Endodermal cell (in vitro differentiated cells): ENCODE results near the gene KCNIP4. TPM values are rescaled to one million over a fixed set of nuclear protein-coding genes. Genes with fewer than 3 reads are reported as not detected.

Source experiments
- DNase-seq: peaks from one replicate; pipeline ENCODE4 v3.0.0-alpha.2; 2017
- H3K27ac ChIP-seq: 2 replicates; pipeline ENCODE4 v1.5.1; 2013; ENCODE audit warnings: mild to moderate bottlenecking, low read depth, low read length, moderate library complexity
- H3K27me3 ChIP-seq: 2 replicates; pipeline ENCODE4 v1.6.1; 2013; ENCODE audit warnings: mild to moderate bottlenecking, low read length, moderate library complexity; ENCODE audit not compliant: insufficient read depth, control insufficient read depth, poor library complexity, severe bottlenecking
- H3K36me3 ChIP-seq: 2 replicates; pipeline ENCODE4 v1.7.0; 2013; ENCODE audit warnings: mild to moderate bottlenecking, low read length, moderate library complexity; ENCODE audit not compliant: control insufficient read depth, insufficient read depth
- H3K4me1 ChIP-seq: one replicate; pipeline ENCODE4 v1.7.0; 2013; ENCODE audit warnings: low read length; ENCODE audit not compliant: control insufficient read depth, insufficient read depth
- H3K4me3 ChIP-seq: 2 replicates; pipeline ENCODE4 v1.5.1; 2013; ENCODE audit warnings: mild to moderate bottlenecking, low read length, moderate library complexity
- H3K9ac ChIP-seq: 2 replicates; pipeline ENCODE4 v1.6.1; 2013; ENCODE audit warnings: mild to moderate bottlenecking, low read length, moderate library complexity; ENCODE audit not compliant: poor library complexity, severe bottlenecking; ENCODE audit errors: extremely low read depth
- H3K9me3 ChIP-seq: 2 replicates; pipeline ENCODE4 v1.6.1; 2013; ENCODE audit warnings: mild to moderate bottlenecking, low read length, moderate library complexity; ENCODE audit not compliant: control insufficient read depth
- H3K27ac Mint-ChIP-seq: 2 replicates; pipeline ENCODE4 v1.8.0; 2020; ENCODE audit warnings: mixed read lengths
- H3K27me3 Mint-ChIP-seq: 2 replicates; pipeline ENCODE4 v1.8.0; 2021; ENCODE audit warnings: mild to moderate bottlenecking, mixed read lengths; ENCODE audit not compliant: insufficient read depth
- H3K36me3 Mint-ChIP-seq: 2 replicates; pipeline ENCODE4 v1.8.0; 2020; ENCODE audit warnings: low read depth, mixed read lengths
- H3K4me1 Mint-ChIP-seq: 2 replicates; pipeline ENCODE4 v1.8.0; 2020; ENCODE audit warnings: mixed read lengths
- H3K4me3 Mint-ChIP-seq: 2 replicates; pipeline ENCODE4 v1.8.0; 2020; ENCODE audit warnings: mild to moderate bottlenecking, moderate library complexity, mixed read lengths
- H3K9me3 Mint-ChIP-seq: 2 replicates; pipeline ENCODE4 v1.8.0; 2020; ENCODE audit warnings: mild to moderate bottlenecking, mixed read lengths
- CTCF ChIP-seq: fragments of 200-600 bp; sonication (generic); conservative IDR thresholded peaks from 2 replicates; pipeline ENCODE4 v1.5.0; 2021; ENCODE audit warnings: antibody characterized with exemption, mild to moderate bottlenecking
- WGBS, 2 experiments: methylation state at CpG; one replicate each; pipeline versions ENCODE4 v1.1.5 to v1.1.7; 2013; ENCODE audit warnings: missing lambda C conversion rate in 2 of 2, mixed read lengths in 1 of 2; ENCODE audit not compliant: insufficient coverage in 1 of 2, insufficient read length in 1 of 2; 5-methylcytosine and 5-hydroxymethylcytosine counted together
- total RNA-seq, 2 donors: library from RNA; stranded (reverse); fragmentation: NEBNext Ultra II Directional in 1 of 2; extraction: Animal tissue kit (Norgen Biotek cat#: 25700) in 1 of 2; gene quantifications; 2 replicates in 1 of 2; 3 replicates in 1 of 2; pipeline ENCODE4 v1.2.1, GENCODE V29; 2021

Gene KCNIP4
- total RNA-seq, 2 donors from 2014 or later: not detected

- Histone ChIP-seq H3K27me3 (no peaks in the 10 kb centered on the region), H3K27ac (no peak overlapping the region), H3K36me3 (no peaks in the 10 kb centered on the region), H3K4me1 (no peaks in the 10 kb centered on the region), H3K4me3 (no peak overlapping the region), H3K9me3 (no peaks in the 10 kb centered on the region), H3K9ac (no peak overlapping the region)
- Mint-ChIP-seq H3K27ac (no peak overlapping the region), H3K27me3 (no peaks in the 10 kb centered on the region), H3K36me3 (no peaks in the 10 kb centered on the region), H3K4me3 (no peak overlapping the region), H3K4me1 (no peaks in the 10 kb centered on the region), H3K9me3 (no peaks in the 10 kb centered on the region)
- TF ChIP-seq CTCF: no peak
- DNase-seq: no peak
- 83% methylated on average over 1 of the region's 1 CpG; no CpG with 5 or more reads in 1 of the 2 experiments for WGBS, 2 experiments
These were observed 27.6 kb upstream of the KCNIP4 start for GRCh38 chr4:21976166-21976565.

- Mint-ChIP-seq H3K4me3 (no peak overlapping the region), H3K9me3 (no peaks in the 10 kb centered on the region), H3K36me3 (no peaks in the 10 kb centered on the region), H3K27ac (no peak overlapping the region), H3K27me3 (no peaks in the 10 kb centered on the region), H3K4me1 (no peaks in the 10 kb centered on the region)
- H3K9me3 ChIP-seq: no peaks in the 10 kb centered on the region
- TF ChIP-seq CTCF: no peak
- H3K27ac ChIP-seq: no peak overlapping the region
- H3K4me3 ChIP-seq: no peak overlapping the region
- WGBS, 2 experiments: 47 to 74% methylated on average over 2 to 3 of the region's 3 CpGs
- H3K27me3 ChIP-seq: no peaks in the 10 kb centered on the region
- DNase-seq: no peak
- H3K4me1 ChIP-seq: no peaks in the 10 kb centered on the region
- H3K9ac ChIP-seq: no peak overlapping the region
- no peaks in the 10 kb centered on the region for H3K36me3 ChIP-seq
These were observed 25.3 kb upstream of the KCNIP4 start for GRCh38 chr4:21973850-21974249.

- Histone ChIP-seq H3K27me3 (no peaks in the 10 kb centered on the region), H3K4me3 (no peak overlapping the region), H3K36me3 (no peaks in the 10 kb centered on the region), H3K27ac (no peak overlapping the region), H3K9ac (no peak overlapping the region), H3K4me1 (no peaks in the 10 kb centered on the region), H3K9me3 (no peaks in the 10 kb centered on the region)
- TF ChIP-seq CTCF: no peak
- Mint-ChIP-seq H3K36me3 (no peaks in the 10 kb centered on the region), H3K27me3 (no peaks in the 10 kb centered on the region), H3K4me3 (no peak overlapping the region), H3K27ac (no peak overlapping the region), H3K9me3 (no peaks in the 10 kb centered on the region), H3K4me1 (no peaks in the 10 kb centered on the region)
- 88 to 100% methylated on average over 1 to 3 of the region's 3 CpGs for WGBS, 2 experiments
- DNase-seq: no peak
These were observed 16.3 kb upstream of the KCNIP4 start for GRCh38 chr4:21964762-21965319.
